HL-60 (cell line): ENCODE results near the gene B2M.

Experiments
- CTCF ChIP-seq: IDR thresholded peaks from one replicate; pipeline ENCODE4 v1.5.1; 2011; ENCODE audit warnings: low read length, control low read depth, inconsistent platforms; ENCODE audit not compliant: insufficient read depth
- GABPA ChIP-seq: IDR thresholded peaks from 2 replicates; pipeline ENCODE4 v1.6.1; 2012; ENCODE audit warnings: low read depth
- POLR2AphosphoS5 ChIP-seq: IDR thresholded peaks from 2 replicates; pipeline ENCODE4 v1.6.1; 2012; ENCODE audit warnings: low read depth
- REST ChIP-seq: IDR thresholded peaks from 2 replicates; pipeline ENCODE4 v1.6.1; 2012; ENCODE audit warnings: low read depth; ENCODE audit not compliant: insufficient replicate concordance

- TF ChIP-seq CTCF (no peak), REST (no peak), GABPA (no peak), POLR2AphosphoS5 (no peak)
Observed at GRCh38 chr15:44716983-44717602, 5.8 kb downstream of the B2M start.
